Measurements from ENCODE around the gene ADAMTS18. TPM values are rescaled to one million over a fixed set of nuclear protein-coding genes. Genes with fewer than 3 reads are reported as not detected.

ADAMTS18 gene
- total and polyA plus RNA-seq, 2 of the 8 experiments (the other 6 are each of a cell fraction or from before 2014, with no cell fraction given), result 0.05 to 0.19 TPM

- no peak for TF ChIP-seq BRCA1 (IDR thresholded peaks at IDR 0.05; ENCODE audit: low read depth, low read length)
- TF ChIP-seq ASH2L (IDR thresholded peaks at IDR 0.05; ENCODE audit: low read length), result no peak
- no peak for TF ChIP-seq RXRA (IDR thresholded peaks at IDR 0.05; ENCODE audit: insufficient read depth, low read depth, low read length)
Observed at GRCh38 chr16:77408607-77409006, 26.2 kb downstream of the ADAMTS18 start (continued).

All from H1 (cell line).